Tibial nerve (tissue), 3 donors: ENCODE data around the gene NCEH1.

ENCODE experiments used
- EP300 ChIP-seq, 2 donors: sonication (generic); formaldehyde crosslinking; IDR thresholded peaks; one replicate each; pipeline ENCODE4 v1.6.1; 2017; ENCODE audit warnings: antibody characterized with exemption in 2 of 2, mild to moderate bottlenecking in 1 of 2
- POLR2A ChIP-seq, 2 donors: fragments of 450-650 bp; IDR thresholded peaks; one replicate each; pipeline ENCODE4 v1.6.1; 2017; ENCODE audit warnings: antibody characterized with exemption in 2 of 2, mild to moderate bottlenecking in 2 of 2, moderate library complexity in 2 of 2

DNA sequence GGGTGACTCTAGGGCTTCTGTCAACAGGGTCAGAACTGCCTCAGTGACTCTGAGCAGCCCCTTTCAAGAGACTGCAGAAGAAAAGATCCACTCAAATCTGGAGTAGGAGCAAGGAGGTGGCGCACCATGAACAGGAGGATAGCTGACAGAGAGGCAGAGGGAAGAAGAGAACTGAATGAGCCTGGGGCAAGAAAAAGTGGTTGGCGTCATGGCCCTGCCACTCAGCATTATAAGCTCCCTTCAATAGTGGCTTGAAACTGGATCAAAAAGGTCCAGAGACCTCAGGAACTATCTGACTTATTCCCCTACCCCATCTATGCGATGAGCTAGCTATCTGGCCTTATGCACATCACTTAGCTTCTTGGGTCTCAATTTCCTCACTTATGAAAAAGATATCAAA is 66.6 kb downstream of the NCEH1 start:
- TF ChIP-seq EP300 (IDR thresholded peaks at IDR 0.05) (no peak), POLR2A (IDR thresholded peaks at IDR 0.05) (no peak)
